Neuronal stem cell (in vitro differentiated cells): Measurements from ENCODE around the gene CDC6.

Source experiments
- DNase-seq: peaks from one replicate; pipeline ENCODE4 v3.0.0-alpha.2; 2013; ENCODE audit warnings: low spot score
- H2AFZ ChIP-seq: one replicate; pipeline ENCODE4 v1.6.1; 2013; ENCODE audit warnings: mild to moderate bottlenecking, low read length, inconsistent platforms
- H2AK5ac ChIP-seq: 2 replicates; pipeline ENCODE4 v1.6.1; 2013; ENCODE audit warnings: low read depth, mild to moderate bottlenecking, inconsistent platforms, low read length, moderate library complexity, mixed read lengths
- H2BK120ac ChIP-seq: 2 replicates; pipeline ENCODE4 v1.6.1; 2013; ENCODE audit warnings: low read depth, mild to moderate bottlenecking, inconsistent platforms, low read length, moderate library complexity, mixed read lengths
- H2BK12ac ChIP-seq: one replicate; pipeline ENCODE4 v1.6.1; 2013; ENCODE audit warnings: low read length, inconsistent platforms
- H2BK15ac ChIP-seq: 2 replicates; pipeline ENCODE4 v1.6.1; 2013; ENCODE audit warnings: mild to moderate bottlenecking, low read length, inconsistent platforms, mixed read lengths
- H2BK5ac ChIP-seq: one replicate; pipeline ENCODE4 v1.6.1; 2013; ENCODE audit warnings: inconsistent platforms, mild to moderate bottlenecking, low read length, moderate library complexity
- H3K14ac ChIP-seq: one replicate; pipeline ENCODE4 v1.6.1; 2013; ENCODE audit warnings: low read length, inconsistent platforms
- H3K18ac ChIP-seq: 2 replicates; pipeline ENCODE4 v1.6.1; 2013; ENCODE audit warnings: low read length, inconsistent platforms
- H3K23ac ChIP-seq: 2 replicates; pipeline ENCODE4 v1.6.1; 2013; ENCODE audit warnings: low read depth, mild to moderate bottlenecking, mixed read lengths, low read length, inconsistent platforms; ENCODE audit not compliant: poor library complexity
- H3K27ac ChIP-seq: replicated peaks from 3 replicates; pipeline ENCODE4 v1.5.1; 2013; ENCODE audit warnings: low read length, inconsistent platforms
- H3K27me3 ChIP-seq, 3 experiments: 2 replicates each; pipeline ENCODE4 v1.6.1; 2013; ENCODE audit warnings: low read length in 3 of 3, mild to moderate bottlenecking in 2 of 3, inconsistent platforms in 1 of 3, low read depth in 1 of 3, mixed read lengths in 1 of 3, moderate library complexity in 1 of 3; ENCODE audit not compliant: control insufficient read depth in 3 of 3, insufficient read depth in 3 of 3
- H3K36me3 ChIP-seq, 2 donors: replicated peaks in 1 of 2; 2 replicates each; pipeline ENCODE4 v1.6.1; 2013; ENCODE audit warnings: low read length in 2 of 2; ENCODE audit not compliant: control insufficient read depth in 2 of 2, insufficient read depth in 2 of 2
- H3K4ac ChIP-seq: 2 replicates; pipeline ENCODE4 v1.6.1; 2013; ENCODE audit warnings: inconsistent platforms, mild to moderate bottlenecking, low read length, moderate library complexity
- H3K4me1 ChIP-seq, 2 donors: 1 replicate in 1 of 2; 2 replicates in 1 of 2; pipeline ENCODE4 v1.6.1; 2013; ENCODE audit warnings: low read length in 2 of 2, low read depth in 1 of 2; ENCODE audit not compliant: control insufficient read depth in 2 of 2, insufficient read depth in 1 of 2
- H3K4me2 ChIP-seq: one replicate; pipeline ENCODE4 v1.6.1; 2013; ENCODE audit warnings: mild to moderate bottlenecking, low read length, inconsistent platforms; ENCODE audit not compliant: insufficient read depth, poor library complexity, severe bottlenecking
- H3K4me3 ChIP-seq, 2 donors: 2 replicates each; pipeline ENCODE4 v1.5.1; 2013; ENCODE audit warnings: low read length in 2 of 2, mild to moderate bottlenecking in 2 of 2, inconsistent platforms in 1 of 2, moderate library complexity in 1 of 2
- H3K79me1 ChIP-seq: one replicate; pipeline ENCODE4 v1.6.1; 2013; ENCODE audit warnings: low read depth, mild to moderate bottlenecking, inconsistent platforms, low read length, moderate library complexity
- H3K9ac ChIP-seq: one replicate; pipeline ENCODE4 v1.6.1; 2013; ENCODE audit warnings: mild to moderate bottlenecking, low read depth, low read length, inconsistent platforms; ENCODE audit not compliant: poor library complexity
- H3K9me3 ChIP-seq, 2 donors: replicated peaks in 1 of 2; 2 replicates each; pipeline versions ENCODE3 to v1.6.1; 2013; ENCODE audit warnings: low read length in 2 of 2, mild to moderate bottlenecking in 2 of 2, inconsistent platforms in 1 of 2, low read depth in 1 of 2, mixed read lengths in 1 of 2, moderate library complexity in 1 of 2; ENCODE audit not compliant: control insufficient read depth in 2 of 2, insufficient read depth in 1 of 2
- H4K8ac ChIP-seq: one replicate; pipeline ENCODE4 v1.6.1; 2013; ENCODE audit warnings: low read depth, mild to moderate bottlenecking, inconsistent platforms, low read length, moderate library complexity
- H4K91ac ChIP-seq: one replicate; pipeline ENCODE4 v1.6.1; 2013; ENCODE audit warnings: low read length, low read depth, mild to moderate bottlenecking, inconsistent platforms; ENCODE audit not compliant: poor library complexity
- WGBS, 2 donors: extraction: QIAGEN DNeasy Blood & Tissue Kit; methylation state at CpG; one replicate each; pipeline ENCODE4 v1.1.7; 2013; ENCODE audit warnings: missing lambda C conversion rate in 2 of 2, mixed read lengths in 1 of 2; ENCODE audit not compliant: insufficient read length in 2 of 2, insufficient replicate concordance in 1 of 2; ENCODE audit errors: extremely low coverage in 2 of 2; 5-methylcytosine and 5-hydroxymethylcytosine counted together

Gene CDC6

DNA sequence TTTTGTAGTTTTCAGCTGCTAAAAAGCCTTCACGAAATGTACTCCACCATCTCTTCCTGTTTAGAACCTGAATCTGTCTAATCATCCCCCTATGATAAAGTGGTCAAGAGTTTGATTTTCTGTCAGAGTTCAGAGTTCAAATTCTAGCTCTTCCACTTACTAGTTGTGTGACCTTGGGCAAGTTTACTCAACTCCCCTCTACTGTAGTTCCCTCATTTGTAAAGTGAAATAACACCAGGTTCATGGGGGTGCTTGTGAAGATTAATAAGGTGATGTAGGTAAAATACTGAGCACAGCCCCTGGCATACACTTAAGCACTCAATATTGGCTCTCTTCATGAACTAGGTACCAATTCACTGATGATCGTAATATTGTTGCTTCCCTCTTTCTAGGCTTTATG lies 1.2 kb upstream of the CDC6 start:
- DNase-seq, result no peak
- H2BK12ac ChIP-seq, result no peak overlapping the region
- H3K4ac ChIP-seq, result no peak overlapping the region
- H4K91ac ChIP-seq, result no peak overlapping the region
- H3K9me3 ChIP-seq, result no peaks in the 10 kb centered on the region
- no peak overlapping the region for H3K9ac ChIP-seq
- H4K8ac ChIP-seq, result no peak overlapping the region
- no CpG with 5 or more reads among the region's 2 CpGs for whole genome bisulfite sequencing, 2 donors
- no peak overlapping the region for H3K27ac ChIP-seq
- no peaks in the 10 kb centered on the region for H3K27me3 ChIP-seq
- H3K14ac ChIP-seq, result no peak overlapping the region
- no peak overlapping the region for H3K4me2 ChIP-seq
- no peak overlapping the region for H2BK5ac ChIP-seq
- H3K36me3 ChIP-seq, result peaks cover 10 to 47% of the 10 kb centered on the region in 2 donors
- H3K4me1 ChIP-seq, result peaks cover 0 to 6% of the 10 kb centered on the region in 2 donors
- no peak overlapping the region for H2AK5ac ChIP-seq
- H3K23ac ChIP-seq, result no peak overlapping the region
- H3K18ac ChIP-seq, result no peak overlapping the region
- H2BK15ac ChIP-seq, result no peak overlapping the region
- no peak overlapping the region for H2BK120ac ChIP-seq
- no peak overlapping the region for H2AFZ ChIP-seq
- no peak overlapping the region for H3K4me3 ChIP-seq
- no peaks in the 10 kb centered on the region for H3K79me1 ChIP-seq

DNA sequence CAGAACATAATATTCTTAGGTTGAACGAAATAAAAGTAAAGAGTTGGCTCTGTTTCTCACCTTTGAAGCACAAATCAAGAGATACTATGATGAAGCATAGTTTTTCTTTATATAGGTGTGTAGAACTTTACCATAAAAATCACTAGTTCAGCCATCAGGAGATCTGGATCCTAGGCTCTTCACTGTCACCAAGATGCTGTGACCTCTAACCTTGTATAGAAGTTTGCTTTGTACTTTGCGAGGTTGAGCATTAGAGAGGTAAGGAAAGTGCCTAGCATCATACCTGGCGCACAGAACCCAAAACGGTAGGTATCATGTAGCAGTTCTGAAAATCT lies 553 bp upstream of the CDC6 start:
- no peak overlapping the region for H2BK120ac ChIP-seq
- H3K79me1 ChIP-seq, result no peaks in the 10 kb centered on the region
- H3K23ac ChIP-seq, result no peak overlapping the region
- H3K36me3 ChIP-seq, result peaks cover 13 to 45% of the 10 kb centered on the region in 2 donors
- WGBS, 2 donors, result no CpG with 5 or more reads among the region's 4 CpGs
- no peaks in the 10 kb centered on the region for H3K9me3 ChIP-seq
- no peak overlapping the region for H4K8ac ChIP-seq
- no peak for DNase-seq
- H2BK5ac ChIP-seq, result no peak overlapping the region
- H3K4me1 ChIP-seq, result peaks cover 0 to 3% of the 10 kb centered on the region in 2 donors
- peak overlapping the region; percentile 53 for H2AFZ ChIP-seq
- no peak overlapping the region for H3K14ac ChIP-seq
- H3K27ac ChIP-seq, result no peak overlapping the region
- H3K4me3 ChIP-seq, result peak overlapping the region; percentile 35 to 52
- no peak overlapping the region for H2AK5ac ChIP-seq
- no peak overlapping the region for H2BK12ac ChIP-seq
- no peak overlapping the region for H4K91ac ChIP-seq
- no peaks in the 10 kb centered on the region for H3K27me3 ChIP-seq
- no peak overlapping the region for H3K4ac ChIP-seq
- no peak overlapping the region for H3K18ac ChIP-seq
- no peak overlapping the region for H2BK15ac ChIP-seq
- peak overlapping the region; percentile 41 for H3K4me2 ChIP-seq
- no peak overlapping the region for H3K9ac ChIP-seq

- H3K18ac ChIP-seq, result no peak overlapping the region
- peaks cover 0 to 3% of the 10 kb centered on the region in 2 donors for H3K4me1 ChIP-seq
- no peak overlapping the region for H3K23ac ChIP-seq
- no peak overlapping the region for H4K91ac ChIP-seq
- no peaks in the 10 kb centered on the region for H3K9me3 ChIP-seq
- no peak overlapping the region for H3K4ac ChIP-seq
- H3K27ac ChIP-seq, result no peak overlapping the region
- no peak overlapping the region for H3K4me3 ChIP-seq
- no peak overlapping the region for H3K4me2 ChIP-seq
- no peak overlapping the region for H2BK120ac ChIP-seq
- peaks cover 23 to 65% of the 10 kb centered on the region in 2 donors for H3K36me3 ChIP-seq
- no peak overlapping the region for H2BK15ac ChIP-seq
- H2BK5ac ChIP-seq, result no peak overlapping the region
- H2AFZ ChIP-seq, result no peak overlapping the region
- H2AK5ac ChIP-seq, result no peak overlapping the region
- H3K79me1 ChIP-seq, result no peaks in the 10 kb centered on the region
- no peak overlapping the region for H3K14ac ChIP-seq
- WGBS, 2 donors, result no CpG with 5 or more reads among the region's 4 CpGs
- H3K27me3 ChIP-seq, result no peaks in the 10 kb centered on the region
- no peak overlapping the region for H2BK12ac ChIP-seq
- no peak for DNase-seq
- no peak overlapping the region for H4K8ac ChIP-seq
- no peak overlapping the region for H3K9ac ChIP-seq
Observed at GRCh38 chr17:40290629-40291280, 3.1 kb downstream of the CDC6 start.

DNA sequence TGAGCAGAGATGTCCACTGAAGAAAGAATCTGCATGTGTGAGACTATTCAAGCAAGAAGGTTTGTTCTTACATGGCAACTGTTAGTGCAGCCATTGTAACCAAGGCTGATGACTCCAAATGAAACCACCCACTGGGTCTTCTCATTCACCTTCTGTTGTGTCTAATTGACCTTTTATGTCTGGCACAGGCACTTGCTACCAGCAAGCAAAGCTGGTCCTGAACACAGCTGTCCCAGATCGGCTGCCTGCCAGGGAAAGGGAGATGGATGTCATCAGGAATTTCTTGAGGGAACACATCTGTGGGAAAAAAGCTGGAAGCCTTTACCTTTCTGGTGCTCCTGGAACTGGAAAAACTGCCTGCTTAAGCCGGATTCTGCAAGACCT lies 3.6 kb downstream of the CDC6 start:
- H2BK5ac ChIP-seq, result no peak overlapping the region
- no peak overlapping the region for H3K4me3 ChIP-seq
- no peak overlapping the region for H3K18ac ChIP-seq
- no peak overlapping the region for H3K4ac ChIP-seq
- peaks cover 0 to 3% of the 10 kb centered on the region in 2 donors for H3K4me1 ChIP-seq
- H3K36me3 ChIP-seq, result peaks cover 27 to 70% of the 10 kb centered on the region in 2 donors
- H3K14ac ChIP-seq, result no peak overlapping the region
- no peak overlapping the region for H3K9ac ChIP-seq
- no peak overlapping the region for H2AFZ ChIP-seq
- H2BK12ac ChIP-seq, result no peak overlapping the region
- no peak overlapping the region for H2BK120ac ChIP-seq
- H3K27me3 ChIP-seq, result no peaks in the 10 kb centered on the region
- no peak overlapping the region for H3K23ac ChIP-seq
- H3K27ac ChIP-seq, result no peak overlapping the region
- H3K79me1 ChIP-seq, result no peaks in the 10 kb centered on the region
- no peak overlapping the region for H4K91ac ChIP-seq
- H4K8ac ChIP-seq, result no peak overlapping the region
- WGBS, 2 donors, result no CpG with 5 or more reads among the region's 2 CpGs
- no peak overlapping the region for H2AK5ac ChIP-seq
- DNase-seq, result no peak
- H3K9me3 ChIP-seq, result no peaks in the 10 kb centered on the region
- H3K4me2 ChIP-seq, result no peak overlapping the region
- no peak overlapping the region for H2BK15ac ChIP-seq
